Natural killer cell (primary cell): ENCODE data around the gene THAP9. TPM values are rescaled to one million over a fixed set of nuclear protein-coding genes. Genes with fewer than 3 reads are reported as not detected.

Experiments used
- ATAC-seq, 3 donors: fragments of 150-1000 bp in 2 of 3; fragments of 200-7000 bp in 1 of 3; cut with Tn5 transposase; 1 replicate in 1 of 3; 2 replicates in 2 of 3; pipeline ENCODE4 v1.10.0; 2021; ENCODE audit warnings: mild to moderate bottlenecking in 2 of 3, moderate library complexity in 2 of 3
- DNase-seq, 2 donors: peaks; one replicate each; pipeline versions ENCODE4 v3.0.0 to v3.0.0-alpha.2; 2013 to 2021; ENCODE audit warnings: mixed read lengths in 1 of 2
- H3K27ac ChIP-seq: one replicate; pipeline ENCODE4 v1.5.1; 2013; ENCODE audit warnings: mild to moderate bottlenecking, low read length
- H3K27me3 ChIP-seq: one replicate; pipeline ENCODE4 v1.6.1; 2013; ENCODE audit warnings: low read length; ENCODE audit not compliant: control insufficient read depth, insufficient read depth
- H3K36me3 ChIP-seq: one replicate; pipeline ENCODE4 v1.6.1; 2013; ENCODE audit warnings: low read length; ENCODE audit not compliant: control insufficient read depth, insufficient read depth
- H3K4me1 ChIP-seq: one replicate; pipeline ENCODE4 v1.6.1; 2013; ENCODE audit warnings: low read length; ENCODE audit not compliant: control insufficient read depth, insufficient read depth
- H3K4me3 ChIP-seq: one replicate; pipeline ENCODE4 v1.5.1; 2013; ENCODE audit warnings: low read length
- H3K9me3 ChIP-seq: one replicate; pipeline ENCODE4 v1.6.1; 2013; ENCODE audit warnings: low read length; ENCODE audit not compliant: control insufficient read depth, insufficient read depth
- H3K27ac Mint-ChIP-seq, 2 donors: one replicate each; pipeline ENCODE4 v1.8.0; 2022; ENCODE audit warnings: mild to moderate bottlenecking in 2 of 2, mixed read lengths in 2 of 2, moderate library complexity in 1 of 2
- H3K27me3 Mint-ChIP-seq, 2 donors: one replicate each; pipeline ENCODE4 v1.8.0; 2022; ENCODE audit warnings: low read depth in 2 of 2, mixed read lengths in 2 of 2
- H3K36me3 Mint-ChIP-seq: one replicate; pipeline ENCODE4 v1.8.0; 2022; ENCODE audit warnings: mixed read lengths
- H3K4me1 Mint-ChIP-seq, 2 donors: one replicate each; pipeline ENCODE4 v1.8.0; 2022; ENCODE audit warnings: mixed read lengths in 2 of 2
- H3K4me3 Mint-ChIP-seq: one replicate; pipeline ENCODE4 v1.8.0; 2022; ENCODE audit warnings: mild to moderate bottlenecking, moderate library complexity, mixed read lengths
- H3K9me3 Mint-ChIP-seq, 2 donors: one replicate each; pipeline ENCODE4 v1.8.0; 2022; ENCODE audit warnings: mixed read lengths in 2 of 2
- WGBS: methylation state at CpG from one replicate; pipeline ENCODE4 v1.1.7; 2013; ENCODE audit warnings: missing lambda C conversion rate; ENCODE audit not compliant: insufficient coverage; 5-methylcytosine and 5-hydroxymethylcytosine counted together
- intact Hi-C: fragments of 100-400 bp; cut with micrococcal nuclease; formaldehyde crosslinking; loops from one replicate; pipeline ENCODE4 v1.14.2; 2022
- total RNA-seq, 4 donors: library from RNA; stranded (reverse); fragments of 120-200 nt in 1 of 4; gene quantifications; one replicate each; pipeline versions ENCODE4 v1.2.3 to v1.2.4, GENCODE V29; 2013 to 2022
- TF ChIP-seq, protein P1 (sequence below): fragments of 200-600 bp; IDR thresholded peaks from one replicate; pipeline ENCODE4 v1.8.0; 2022; ENCODE audit warnings: antibody characterized with exemption

Gene THAP9
- total RNA-seq, 3 donors from 2014 or later (not counting 1 experiment from before 2014, with no cell fraction given) = 1.6 to 2.6 (median 2.1) TPM

DNA sequence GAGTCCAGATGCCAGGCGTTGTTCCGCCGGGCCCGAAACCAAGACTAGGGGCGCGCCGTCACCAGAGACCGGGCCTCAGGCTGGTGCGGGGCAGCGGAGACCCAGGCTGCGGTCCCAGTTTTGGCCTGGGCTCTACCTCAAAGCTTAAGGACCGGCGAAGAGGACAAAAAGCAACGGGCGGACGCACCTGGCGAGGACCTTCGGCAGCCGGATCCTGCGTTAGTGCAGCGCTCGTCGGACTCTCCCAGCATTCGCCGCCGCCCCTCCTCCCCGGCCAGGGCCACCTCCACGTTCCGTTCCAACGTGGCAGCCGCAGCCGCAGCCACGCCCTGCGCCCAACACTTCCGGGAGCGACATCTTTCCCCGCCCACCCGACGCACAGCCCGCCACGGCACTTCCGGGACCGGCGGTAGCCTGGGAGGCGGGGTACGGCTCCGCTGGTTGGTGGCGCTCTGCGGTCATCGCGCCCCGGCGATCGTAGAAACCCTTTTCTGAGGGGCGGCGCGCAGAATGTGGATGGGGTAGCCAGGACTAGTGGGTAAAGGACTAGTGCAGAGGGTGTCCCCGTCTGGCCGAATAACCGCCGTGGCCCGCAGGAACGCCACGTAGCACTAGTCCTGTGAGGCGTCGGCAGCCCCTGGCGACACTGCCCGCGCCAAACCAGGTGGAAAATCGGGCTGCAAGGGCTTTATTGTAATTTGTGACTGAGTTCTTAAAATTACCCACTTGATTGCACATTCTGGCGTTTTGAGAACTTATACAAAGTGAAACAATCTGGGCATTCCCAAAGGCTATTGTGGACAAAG is 9.4 kb upstream of the THAP9 start, which contains the start of gene SEC31A:
Gene SEC31A, minus strand, starts transcription at position 253 of the 806 bp plus-strand sequence. CDS start 9,217 bp downstream, outside the sequence.
- Histone ChIP-seq H3K27ac (peak within 1 kb of the TSS; percentile 89), H3K4me1 (peaks cover 7% of the 10 kb centered on the region), H3K4me3 (peak within 1 kb of the TSS; percentile 96), H3K9me3 (no peaks in the 10 kb centered on the region), H3K27me3 (no peaks in the 10 kb centered on the region), H3K36me3 (peaks cover 25% of the 10 kb centered on the region)
- intact Hi-C loops = loop anchor here (1.0 to 5.0 kb wide), 6 partner anchors 9 to 564 kb away; partner anchors contain the start of genes COQ2, HELQ, PLAC8 and THAP9
- DNase-seq (peak; percentile 96 to 98), ATAC-seq (peak; percentile 92 to 98 (median 93))
- peaks cover 19 to 33% of the 10 kb centered on the region in 2 donors for H3K4me1 Mint-ChIP-seq
- under 1% methylated on average over 71 of the region's 71 CpGs for WGBS
- TF ChIP-seq, protein P1, sequence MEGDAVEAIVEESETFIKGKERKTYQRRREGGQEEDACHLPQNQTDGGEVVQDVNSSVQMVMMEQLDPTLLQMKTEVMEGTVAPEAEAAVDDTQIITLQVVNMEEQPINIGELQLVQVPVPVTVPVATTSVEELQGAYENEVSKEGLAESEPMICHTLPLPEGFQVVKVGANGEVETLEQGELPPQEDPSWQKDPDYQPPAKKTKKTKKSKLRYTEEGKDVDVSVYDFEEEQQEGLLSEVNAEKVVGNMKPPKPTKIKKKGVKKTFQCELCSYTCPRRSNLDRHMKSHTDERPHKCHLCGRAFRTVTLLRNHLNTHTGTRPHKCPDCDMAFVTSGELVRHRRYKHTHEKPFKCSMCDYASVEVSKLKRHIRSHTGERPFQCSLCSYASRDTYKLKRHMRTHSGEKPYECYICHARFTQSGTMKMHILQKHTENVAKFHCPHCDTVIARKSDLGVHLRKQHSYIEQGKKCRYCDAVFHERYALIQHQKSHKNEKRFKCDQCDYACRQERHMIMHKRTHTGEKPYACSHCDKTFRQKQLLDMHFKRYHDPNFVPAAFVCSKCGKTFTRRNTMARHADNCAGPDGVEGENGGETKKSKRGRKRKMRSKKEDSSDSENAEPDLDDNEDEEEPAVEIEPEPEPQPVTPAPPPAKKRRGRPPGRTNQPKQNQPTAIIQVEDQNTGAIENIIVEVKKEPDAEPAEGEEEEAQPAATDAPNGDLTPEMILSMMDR = no peak
- no peaks in the 10 kb centered on the region for H3K9me3 Mint-ChIP-seq
- H3K4me3 Mint-ChIP-seq = peak within 1 kb of the TSS; percentile 96
- H3K27me3 Mint-ChIP-seq = no peaks in the 10 kb centered on the region
- peak within 1 kb of the TSS; percentile 97 to 99 for H3K27ac Mint-ChIP-seq
- peaks cover 10% of the 10 kb centered on the region for H3K36me3 Mint-ChIP-seq

DNA sequence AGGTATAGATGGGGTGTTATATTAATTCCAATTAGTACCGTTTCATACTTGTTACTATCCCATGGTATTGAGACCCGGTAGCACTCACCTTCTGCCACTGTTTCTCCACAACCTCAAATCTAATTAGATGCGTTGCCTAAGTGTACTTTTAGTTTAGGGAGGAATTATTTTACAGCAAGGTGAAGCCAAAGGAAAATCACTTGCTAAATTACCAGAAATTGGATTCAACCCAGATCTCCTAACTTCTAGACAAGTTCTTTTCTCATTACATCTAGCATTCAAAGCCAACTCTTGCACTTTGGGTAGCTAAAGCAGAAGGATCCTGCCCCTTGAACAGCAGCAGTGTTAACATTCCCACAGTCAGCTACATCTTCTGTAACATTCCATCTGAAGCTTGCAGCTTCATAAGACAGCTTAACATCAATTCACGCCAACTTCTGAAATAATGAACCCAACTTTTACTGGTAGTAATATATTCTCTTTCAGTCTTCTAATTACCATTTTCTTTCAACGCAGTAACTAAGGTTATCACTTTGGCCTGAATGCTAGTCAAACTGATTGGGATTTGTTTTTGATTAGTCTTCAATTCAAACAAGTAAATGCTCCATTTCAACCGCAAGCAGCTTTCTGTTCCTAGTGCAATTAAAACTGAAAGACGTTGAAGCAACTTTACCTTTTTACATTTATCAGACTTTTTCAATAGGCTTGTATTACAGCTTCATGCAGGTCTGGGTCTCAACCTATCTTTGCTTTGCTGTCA is 8.6 kb upstream of the THAP9 start:
- peaks cover 22 to 29% of the 10 kb centered on the region in 2 donors for H3K4me1 Mint-ChIP-seq
- H3K4me3 ChIP-seq = peak overlapping the region; percentile 96
- no peaks in the 10 kb centered on the region for H3K27me3 ChIP-seq
- TF ChIP-seq, protein P1 = no peak
- no peaks in the 10 kb centered on the region for H3K9me3 ChIP-seq
- peaks cover 25% of the 10 kb centered on the region for H3K36me3 ChIP-seq
- DNase-seq (no peak), ATAC-seq (peak in 1 of 3 donors; percentile 0)
- H3K27ac ChIP-seq = peak overlapping the region; percentile 89
- H3K36me3 Mint-ChIP-seq = peaks cover 10% of the 10 kb centered on the region
- no peaks in the 10 kb centered on the region for H3K27me3 Mint-ChIP-seq
- peak overlapping the region; percentile 96 for H3K4me3 Mint-ChIP-seq
- H3K27ac Mint-ChIP-seq = peak overlapping the region; percentile 97 to 99
- H3K9me3 Mint-ChIP-seq = no peaks in the 10 kb centered on the region
- intact Hi-C loops = loop anchor here (1.0 to 5.0 kb wide), 6 partner anchors 8 to 563 kb away; partner anchors contain the start of genes COQ2, HELQ, PLAC8 and THAP9
- WGBS = 87% methylated on average over 2 of the region's 7 CpGs
- peaks cover 7% of the 10 kb centered on the region for H3K4me1 ChIP-seq

DNA sequence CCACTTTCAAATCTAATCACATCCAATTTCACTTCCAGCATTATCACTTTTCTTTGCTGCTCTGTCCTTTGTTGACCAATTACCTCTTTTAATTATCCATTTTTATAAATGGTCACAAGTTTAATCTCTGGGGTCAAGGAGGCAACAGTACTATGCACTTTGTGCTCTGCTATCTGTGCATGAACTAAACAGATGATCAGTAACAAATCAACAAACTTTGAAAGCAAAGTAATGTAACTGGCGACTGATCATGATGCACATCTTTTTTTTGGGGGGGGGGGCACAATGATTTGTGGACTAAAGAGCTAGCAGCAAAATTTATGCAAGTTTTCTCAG is 8.1 kb upstream of the THAP9 start:
- Histone ChIP-seq H3K4me1 (peaks cover 8% of the 10 kb centered on the region), H3K27me3 (no peaks in the 10 kb centered on the region), H3K27ac (no peak overlapping the region), H3K36me3 (peaks cover 30% of the 10 kb centered on the region), H3K4me3 (no peak overlapping the region), H3K9me3 (no peaks in the 10 kb centered on the region)
- H3K36me3 Mint-ChIP-seq = peaks cover 10% of the 10 kb centered on the region
- intact Hi-C loops = loop anchor here (5.0 kb wide), 2 partner anchors 220 to 390 kb away; partner anchors contain the start of genes COQ2 and PLAC8
- TF ChIP-seq, protein P1 = no peak
- DNase-seq (no peak), ATAC-seq (no peak)
- no peaks in the 10 kb centered on the region for H3K27me3 Mint-ChIP-seq
- peak overlapping the region; percentile 96 for H3K4me3 Mint-ChIP-seq
- 100% methylated on average over 1 of the region's 1 CpG for WGBS
- H3K4me1 Mint-ChIP-seq = peaks cover 24 to 32% of the 10 kb centered on the region in 2 donors
- no peaks in the 10 kb centered on the region for H3K9me3 Mint-ChIP-seq
- H3K27ac Mint-ChIP-seq = peak overlapping the region; percentile 97 to 99
